Mesendoderm (in vitro differentiated cells): ENCODE measurements around the gene CEP112.

Source experiments
- DNase-seq: peaks from one replicate; pipeline ENCODE4 v3.0.0; 2013
- H2AK5ac ChIP-seq: 2 replicates; pipeline ENCODE4 v1.6.1; 2013; ENCODE audit warnings: low read length, inconsistent platforms
- H2BK120ac ChIP-seq: 2 replicates; pipeline ENCODE4 v1.6.1; 2013; ENCODE audit warnings: low read depth, mild to moderate bottlenecking, low read length, moderate library complexity, mixed read lengths
- H2BK15ac ChIP-seq: replicated peaks from 2 replicates; pipeline ENCODE4 v1.6.1; 2013; ENCODE audit warnings: low read depth, mild to moderate bottlenecking, moderate library complexity
- H2BK5ac ChIP-seq: 2 replicates; pipeline ENCODE4 v1.6.1; 2013; ENCODE audit warnings: low read length, inconsistent platforms
- H3K18ac ChIP-seq: 2 replicates; pipeline ENCODE4 v1.6.1; 2013; ENCODE audit warnings: mild to moderate bottlenecking, low read length, mixed read lengths
- H3K23ac ChIP-seq: one replicate; pipeline ENCODE4 v1.6.1; 2013; ENCODE audit warnings: low read length
- H3K27ac ChIP-seq: 2 replicates; pipeline ENCODE4 v1.5.1; 2013; ENCODE audit warnings: low read depth, mild to moderate bottlenecking, inconsistent platforms, low read length, moderate library complexity
- H3K27me3 ChIP-seq: 2 replicates; pipeline ENCODE4 v1.6.1; 2013; ENCODE audit warnings: low read length, control low read depth, mild to moderate bottlenecking, inconsistent platforms; ENCODE audit not compliant: insufficient read depth, poor library complexity
- H3K36me3 ChIP-seq: 2 replicates; pipeline ENCODE4 v1.6.1; 2013; ENCODE audit warnings: low read length, inconsistent platforms; ENCODE audit not compliant: control insufficient read depth, insufficient read depth
- H3K4ac ChIP-seq: one replicate; pipeline ENCODE4 v1.6.1; 2013; ENCODE audit warnings: low read depth, mild to moderate bottlenecking, low read length, moderate library complexity
- H3K4me1 ChIP-seq: 2 replicates; pipeline ENCODE4 v1.6.1; 2013; ENCODE audit warnings: low read depth, low read length, inconsistent platforms; ENCODE audit not compliant: control insufficient read depth
- H3K4me2 ChIP-seq: 2 replicates; pipeline ENCODE4 v1.6.1; 2013; ENCODE audit warnings: low read length
- H3K4me3 ChIP-seq: 2 replicates; pipeline ENCODE4 v1.5.1; 2013; ENCODE audit warnings: mild to moderate bottlenecking, low read length
- H3K56ac ChIP-seq: one replicate; pipeline ENCODE4 v1.6.1; 2013; ENCODE audit warnings: low read length
- H3K79me1 ChIP-seq: 2 replicates; pipeline ENCODE4 v1.6.1; 2013; ENCODE audit warnings: low read length, inconsistent platforms
- H3K79me2 ChIP-seq: 2 replicates; pipeline ENCODE4 v1.6.1; 2013; ENCODE audit warnings: mild to moderate bottlenecking, low read length; ENCODE audit not compliant: control insufficient read depth, insufficient read depth
- H3K9ac ChIP-seq: 2 replicates; pipeline ENCODE4 v1.6.1; 2013; ENCODE audit warnings: low read length, inconsistent platforms
- H4K5ac ChIP-seq: one replicate; pipeline ENCODE4 v1.6.1; 2013; ENCODE audit warnings: low read length
- H4K8ac ChIP-seq: one replicate; pipeline ENCODE4 v1.6.1; 2013; ENCODE audit warnings: low read depth, mild to moderate bottlenecking, control low read depth, low read length, moderate library complexity
- WGBS: extraction: QIAGEN DNeasy Blood & Tissue Kit; methylation state at CpG from one replicate; pipeline ENCODE4 v1.1.7; 2013; ENCODE audit warnings: low lambda C conversion rate, missing lambda C conversion rate; ENCODE audit not compliant: insufficient coverage; ENCODE audit errors: extremely low coverage; 5-methylcytosine and 5-hydroxymethylcytosine counted together

Gene CEP112

GRCh38 chr17:65865715-65866425, 326.1 kb downstream of the CEP112 start:
- H3K27me3 ChIP-seq = no peaks in the 10 kb centered on the region
- WGBS = no CpG with 5 or more reads among the region's 24 CpGs

GRCh38 chr17:65864394-65864793, 327.5 kb downstream of the CEP112 start:
- Histone ChIP-seq H3K4me1 (no peaks in the 10 kb centered on the region), H3K4me2 (no peak overlapping the region), H2BK15ac (no peak overlapping the region), H3K79me1 (no peaks in the 10 kb centered on the region), H3K56ac (no peak overlapping the region), H3K18ac (no peak overlapping the region), H3K27me3 (no peaks in the 10 kb centered on the region), H3K27ac (no peak overlapping the region), H3K23ac (no peak overlapping the region), H3K79me2 (no peaks in the 10 kb centered on the region), H4K8ac (no peak overlapping the region), H3K9ac (no peak overlapping the region), H2BK120ac (no peak overlapping the region), H2AK5ac (no peak overlapping the region), H3K4me3 (no peak overlapping the region), H3K4ac (no peak overlapping the region), H4K5ac (no peak overlapping the region), H2BK5ac (no peak overlapping the region), H3K36me3 (no peaks in the 10 kb centered on the region)
- no CpG with 5 or more reads among the region's 8 CpGs for WGBS
- no peak for DNase-seq

More at GRCh38 chr17:65865715-65866425, 326.1 kb downstream of the CEP112 start:
- Histone ChIP-seq H2BK5ac (no peak overlapping the region), H2BK120ac (no peak overlapping the region), H3K56ac (no peak overlapping the region), H3K4ac (no peak overlapping the region), H3K9ac (no peak overlapping the region), H3K4me3 (no peak overlapping the region), H3K18ac (no peak overlapping the region), H4K8ac (no peak overlapping the region), H3K23ac (no peak overlapping the region), H3K4me1 (no peaks in the 10 kb centered on the region), H3K79me1 (no peaks in the 10 kb centered on the region), H4K5ac (no peak overlapping the region), H2AK5ac (no peak overlapping the region), H3K4me2 (no peak overlapping the region), H2BK15ac (no peak overlapping the region), H3K27ac (no peak overlapping the region), H3K79me2 (no peaks in the 10 kb centered on the region), H3K36me3 (no peaks in the 10 kb centered on the region)
- no peak for DNase-seq

GRCh38 chr17:65857718-65858117, 334.2 kb downstream of the CEP112 start:
- Histone ChIP-seq H4K8ac (no peak overlapping the region), H2BK5ac (no peak overlapping the region), H3K4ac (no peak overlapping the region), H3K4me2 (no peak overlapping the region), H4K5ac (no peak overlapping the region), H3K9ac (no peak overlapping the region), H3K27me3 (no peaks in the 10 kb centered on the region), H3K23ac (no peak overlapping the region), H3K18ac (no peak overlapping the region), H2BK15ac (no peak overlapping the region), H3K79me2 (no peaks in the 10 kb centered on the region), H3K27ac (no peak overlapping the region), H3K4me3 (no peak overlapping the region), H2AK5ac (no peak overlapping the region), H3K36me3 (no peaks in the 10 kb centered on the region), H3K56ac (no peak overlapping the region), H2BK120ac (no peak overlapping the region), H3K4me1 (no peaks in the 10 kb centered on the region), H3K79me1 (no peaks in the 10 kb centered on the region)
- WGBS = no CpG with 5 or more reads among the region's 2 CpGs
- no peak for DNase-seq

- Histone ChIP-seq H3K27ac (no peak overlapping the region), H2BK15ac (no peak overlapping the region), H2BK5ac (no peak overlapping the region), H3K4me2 (no peak overlapping the region), H4K8ac (no peak overlapping the region), H3K36me3 (no peaks in the 10 kb centered on the region), H3K4ac (no peak overlapping the region), H3K79me2 (no peaks in the 10 kb centered on the region), H3K56ac (no peak overlapping the region), H3K9ac (no peak overlapping the region), H3K4me1 (no peaks in the 10 kb centered on the region), H3K79me1 (no peaks in the 10 kb centered on the region), H3K23ac (no peak overlapping the region), H2BK120ac (no peak overlapping the region), H3K18ac (no peak overlapping the region), H3K4me3 (no peak overlapping the region), H3K27me3 (no peaks in the 10 kb centered on the region), H2AK5ac (no peak overlapping the region), H4K5ac (no peak overlapping the region)
- no CpG with 5 or more reads among the region's 2 CpGs for WGBS
- no peak for DNase-seq
These were observed 335.1 kb downstream of the CEP112 start for GRCh38 chr17:65856865-65857264.

GRCh38 chr17:65855675-65856074, 336.3 kb downstream of the CEP112 start:
- no peaks in the 10 kb centered on the region for H3K79me1 ChIP-seq
- no peak overlapping the region for H4K8ac ChIP-seq
- H3K36me3 ChIP-seq = no peaks in the 10 kb centered on the region
- H3K4me2 ChIP-seq = no peak overlapping the region
- H3K4me1 ChIP-seq = no peaks in the 10 kb centered on the region
- H3K18ac ChIP-seq = no peak overlapping the region
- no peak overlapping the region for H2AK5ac ChIP-seq
- H3K9ac ChIP-seq = no peak overlapping the region
- H3K4me3 ChIP-seq = no peak overlapping the region
- no CpG with 5 or more reads among the region's 4 CpGs for WGBS
- no peak overlapping the region for H2BK120ac ChIP-seq
- no peak overlapping the region for H4K5ac ChIP-seq
- H3K23ac ChIP-seq = no peak overlapping the region
- no peak overlapping the region for H3K27ac ChIP-seq
- H3K27me3 ChIP-seq = no peaks in the 10 kb centered on the region
- DNase-seq = no peak
- H3K79me2 ChIP-seq = no peaks in the 10 kb centered on the region
- H3K56ac ChIP-seq = no peak overlapping the region
- no peak overlapping the region for H2BK15ac ChIP-seq
- no peak overlapping the region for H3K4ac ChIP-seq
- no peak overlapping the region for H2BK5ac ChIP-seq

GRCh38 chr17:65855245-65855644, 336.7 kb downstream of the CEP112 start:
- peak; percentile 89 for DNase-seq
- H3K27ac ChIP-seq = no peak overlapping the region
- no peaks in the 10 kb centered on the region for H3K4me1 ChIP-seq
- H3K4me2 ChIP-seq = no peak overlapping the region
- H3K79me1 ChIP-seq = no peaks in the 10 kb centered on the region
- H4K5ac ChIP-seq = no peak overlapping the region
- H2BK15ac ChIP-seq = no peak overlapping the region
- no CpG with 5 or more reads among the region's 2 CpGs for WGBS
- no peak overlapping the region for H3K4me3 ChIP-seq
- no peak overlapping the region for H3K9ac ChIP-seq
- H3K27me3 ChIP-seq = no peaks in the 10 kb centered on the region
- H3K56ac ChIP-seq = no peak overlapping the region
- H3K23ac ChIP-seq = no peak overlapping the region
- no peak overlapping the region for H4K8ac ChIP-seq
- H3K18ac ChIP-seq = no peak overlapping the region
- no peak overlapping the region for H2AK5ac ChIP-seq
- no peak overlapping the region for H3K4ac ChIP-seq
- H2BK120ac ChIP-seq = no peak overlapping the region
- no peaks in the 10 kb centered on the region for H3K79me2 ChIP-seq
- no peak overlapping the region for H2BK5ac ChIP-seq
- H3K36me3 ChIP-seq = no peaks in the 10 kb centered on the region
